SH-SY5Y (cell line): ENCODE results near the gene C5.

Experiments
- GATA2 ChIP-seq: IDR thresholded peaks from 2 replicates; pipeline ENCODE4 v1.6.1; 2011; ENCODE audit warnings: mild to moderate bottlenecking, low read depth, low read length
- GATA3 ChIP-seq: IDR thresholded peaks from 2 replicates; pipeline ENCODE4 v1.6.1; 2011; ENCODE audit warnings: low read depth, mild to moderate bottlenecking, low read length, moderate library complexity

- TF ChIP-seq GATA3 = no peak
- no peak for TF ChIP-seq GATA2
Measured at GRCh38 chr9:121057821-121058220, 7.7 kb upstream of the C5 start.
